ENCODE measurements around the gene LZTFL1.

Gene LZTFL1

DNA sequence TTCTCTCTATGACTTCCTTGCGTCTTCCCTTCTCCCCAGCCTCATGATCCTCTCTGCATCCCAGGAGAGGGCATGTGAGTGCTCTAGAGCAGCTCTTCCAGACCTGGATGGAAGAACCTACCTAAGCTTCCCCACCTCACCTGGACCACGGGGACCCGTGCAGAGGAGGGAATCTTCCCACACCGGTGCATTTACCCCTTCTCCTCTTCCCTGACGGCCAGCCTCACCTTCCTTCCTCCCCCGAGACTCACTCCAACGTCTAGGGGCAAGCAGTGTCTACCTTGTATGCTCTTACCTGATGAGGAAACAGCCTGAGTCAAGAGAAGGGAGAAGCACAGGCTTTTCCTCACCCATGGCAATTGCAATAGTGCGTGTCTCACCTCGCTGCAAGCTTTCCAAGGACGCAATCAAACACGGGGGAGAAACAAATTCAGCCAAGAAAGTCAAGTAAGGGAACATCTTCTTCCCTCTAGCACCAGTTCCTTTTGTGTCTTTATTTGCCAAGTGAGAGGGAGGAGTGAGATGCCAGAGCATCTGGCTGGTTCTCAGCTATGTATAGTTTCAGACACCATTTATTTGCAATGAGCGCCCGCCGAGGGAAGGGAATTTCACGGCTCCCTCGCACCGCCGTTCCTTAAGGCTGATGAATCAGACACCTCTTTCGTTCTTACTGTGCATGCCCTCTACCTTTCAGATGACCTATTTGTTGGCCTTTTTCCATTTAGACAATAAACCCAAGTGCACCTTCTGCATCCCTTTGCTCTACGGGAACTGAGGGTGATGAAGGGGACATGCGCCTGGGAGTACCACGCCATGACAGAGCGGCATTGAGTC, 42.7 kb upstream of the LZTFL1 start:
- TF ChIP-seq, protein P1, sequence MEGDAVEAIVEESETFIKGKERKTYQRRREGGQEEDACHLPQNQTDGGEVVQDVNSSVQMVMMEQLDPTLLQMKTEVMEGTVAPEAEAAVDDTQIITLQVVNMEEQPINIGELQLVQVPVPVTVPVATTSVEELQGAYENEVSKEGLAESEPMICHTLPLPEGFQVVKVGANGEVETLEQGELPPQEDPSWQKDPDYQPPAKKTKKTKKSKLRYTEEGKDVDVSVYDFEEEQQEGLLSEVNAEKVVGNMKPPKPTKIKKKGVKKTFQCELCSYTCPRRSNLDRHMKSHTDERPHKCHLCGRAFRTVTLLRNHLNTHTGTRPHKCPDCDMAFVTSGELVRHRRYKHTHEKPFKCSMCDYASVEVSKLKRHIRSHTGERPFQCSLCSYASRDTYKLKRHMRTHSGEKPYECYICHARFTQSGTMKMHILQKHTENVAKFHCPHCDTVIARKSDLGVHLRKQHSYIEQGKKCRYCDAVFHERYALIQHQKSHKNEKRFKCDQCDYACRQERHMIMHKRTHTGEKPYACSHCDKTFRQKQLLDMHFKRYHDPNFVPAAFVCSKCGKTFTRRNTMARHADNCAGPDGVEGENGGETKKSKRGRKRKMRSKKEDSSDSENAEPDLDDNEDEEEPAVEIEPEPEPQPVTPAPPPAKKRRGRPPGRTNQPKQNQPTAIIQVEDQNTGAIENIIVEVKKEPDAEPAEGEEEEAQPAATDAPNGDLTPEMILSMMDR (IDR thresholded peaks at IDR 0.05; ENCODE audit: low read depth, low read length, missing control alignments): no peak
- no peak overlapping the region for H3K4me3 ChIP-seq (ENCODE audit: low read depth, low read length)
- in situ Hi-C loops (cut with HindIII; ENCODE audit: low sequenced_read_pairs): no loop called here
- no peak for DNase-seq (ENCODE audit: low read depth)

DNA sequence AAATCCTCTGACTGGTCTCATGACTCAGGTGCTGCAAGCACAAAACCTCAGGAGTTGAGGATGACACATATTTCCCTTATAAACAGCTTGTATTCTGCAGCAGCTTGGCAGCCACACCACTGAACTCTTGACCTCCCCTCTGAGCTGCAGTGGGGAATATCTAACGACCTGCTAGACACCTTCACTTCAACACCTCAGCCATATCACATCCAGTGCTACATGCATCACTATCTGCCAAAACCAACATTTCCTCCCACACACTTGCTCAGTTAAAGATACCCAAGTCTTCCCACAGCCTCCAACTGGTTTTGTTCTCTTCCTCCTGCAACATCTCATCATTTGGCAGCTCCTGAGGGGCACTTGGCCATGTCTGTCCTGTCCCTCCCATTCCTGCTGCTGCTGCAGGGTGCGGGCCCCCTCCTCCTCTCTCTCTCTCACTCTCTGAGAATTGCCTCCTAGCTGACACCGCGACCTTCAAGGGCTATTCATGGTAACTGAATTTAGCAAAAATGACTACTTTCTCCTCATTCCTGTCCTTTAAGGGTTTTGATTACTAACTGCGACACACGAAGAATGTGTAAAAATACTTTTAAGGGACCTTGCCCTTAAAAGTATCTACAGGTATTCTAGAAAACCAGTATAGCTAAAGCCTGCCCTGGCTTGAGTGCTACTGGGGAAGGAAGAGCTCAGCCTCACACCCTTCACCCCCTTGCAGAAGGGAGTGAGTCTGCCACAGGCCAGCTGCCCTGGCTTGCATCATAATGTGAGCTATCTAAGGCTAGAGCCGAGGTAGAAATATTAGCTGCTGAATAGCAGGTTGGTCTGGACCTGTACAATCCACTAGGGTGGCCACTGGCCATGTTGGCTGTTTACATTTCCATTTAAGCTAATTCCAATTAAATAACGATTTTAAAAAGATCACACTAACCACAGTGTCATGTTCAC, 39.4 kb upstream of the LZTFL1 start:
- TF ChIP-seq, protein P1 (IDR thresholded peaks at IDR 0.05; ENCODE audit: low read depth, low read length, missing control alignments): no peak
- no peak for DNase-seq (ENCODE audit: low read depth)
- in situ Hi-C loops (cut with HindIII; ENCODE audit: low sequenced_read_pairs): no loop called here
- H3K4me3 ChIP-seq (ENCODE audit: low read depth, low read length): no peak overlapping the region

DNA sequence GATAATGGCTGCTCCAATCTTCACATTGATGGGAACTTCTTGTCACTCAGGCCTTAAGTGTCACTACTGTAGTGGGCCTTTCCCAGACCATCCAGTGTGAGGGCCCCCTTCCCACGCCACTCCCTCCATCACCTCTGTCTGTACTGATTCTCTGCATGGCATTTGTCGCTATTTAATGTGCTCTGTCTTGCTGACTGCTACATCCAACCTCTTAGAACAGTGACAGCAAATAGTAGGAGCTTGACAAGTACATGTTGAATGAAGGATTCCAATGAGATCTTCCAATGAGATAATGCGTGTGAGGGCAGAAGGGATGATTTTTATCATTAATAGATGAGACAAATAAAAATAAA, 38.8 kb upstream of the LZTFL1 start:
- in situ Hi-C loops (cut with HindIII; ENCODE audit: low sequenced_read_pairs): no loop called here
- TF ChIP-seq, protein P1 (IDR thresholded peaks at IDR 0.05; ENCODE audit: low read depth, low read length, missing control alignments): no peak

DNA sequence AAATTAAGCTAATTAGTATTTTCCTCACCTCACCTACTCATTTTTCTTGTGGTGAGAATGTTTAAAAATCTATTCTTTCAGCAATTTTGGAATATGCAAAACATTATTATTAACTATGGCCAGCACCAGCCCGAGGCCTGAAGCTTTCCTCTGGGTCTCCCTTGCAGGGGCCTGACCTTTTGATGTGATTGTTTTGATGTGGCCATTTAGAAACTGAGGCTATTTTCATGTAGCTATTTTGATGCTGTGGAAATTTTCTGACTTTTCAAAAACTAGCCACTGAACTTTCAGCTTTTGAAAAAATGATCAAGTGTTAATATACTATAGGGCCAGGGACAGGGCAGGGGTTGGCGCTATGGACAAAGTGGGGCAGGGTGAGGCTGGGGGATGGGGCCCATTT, 36.2 kb upstream of the LZTFL1 start:
- in situ Hi-C loops (cut with HindIII; ENCODE audit: low sequenced_read_pairs): no loop called here
- no peak for DNase-seq (ENCODE audit: low read depth)
- TF ChIP-seq, protein P1 (IDR thresholded peaks at IDR 0.05; ENCODE audit: low read depth, low read length, missing control alignments): no peak
- H3K4me3 ChIP-seq (ENCODE audit: low read depth, low read length): no peak overlapping the region

More for the DNA sequence above, 38.8 kb upstream of the LZTFL1 start:
- no peak overlapping the region for H3K4me3 ChIP-seq (ENCODE audit: low read depth, low read length)
- DNase-seq (ENCODE audit: low read depth): no peak

DNA sequence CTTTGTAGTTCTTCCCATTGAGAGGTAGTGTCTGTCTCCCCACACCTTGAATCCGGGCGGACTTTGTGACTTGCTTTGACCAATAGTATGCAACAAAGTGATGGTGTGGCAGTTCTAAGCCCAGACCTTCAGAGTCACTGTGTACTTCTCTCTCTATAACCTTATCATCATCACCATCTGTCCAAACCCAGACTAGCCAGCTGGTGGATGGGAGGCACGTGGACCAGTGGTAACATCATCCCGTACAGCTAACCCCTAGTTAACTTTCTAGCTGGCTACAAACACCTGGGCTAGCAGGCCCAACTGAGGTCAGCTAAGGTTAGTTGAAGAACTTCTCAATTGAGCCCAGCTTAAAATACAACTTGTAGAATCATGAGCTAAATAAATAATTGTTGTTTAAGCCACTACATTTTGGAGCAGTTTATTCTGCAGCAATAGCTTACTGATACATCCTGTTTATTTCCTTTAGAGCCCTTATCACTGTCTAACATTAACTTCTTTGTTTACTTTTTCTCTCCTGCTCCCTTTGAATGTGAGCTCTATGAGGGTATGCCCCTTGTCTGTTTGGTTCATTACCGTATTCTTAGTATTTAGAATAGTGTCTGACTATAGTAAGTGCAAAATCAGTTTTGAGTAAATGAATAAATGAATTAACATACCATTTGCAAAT, 32.9 kb upstream of the LZTFL1 start:
- TF ChIP-seq, protein P1 (IDR thresholded peaks at IDR 0.05; ENCODE audit: low read depth, low read length, missing control alignments): no peak
- in situ Hi-C loops (cut with HindIII; ENCODE audit: low sequenced_read_pairs): no loop called here
- no peak overlapping the region for H3K4me3 ChIP-seq (ENCODE audit: low read depth, low read length)
- no peak for DNase-seq (ENCODE audit: low read depth)

DNA sequence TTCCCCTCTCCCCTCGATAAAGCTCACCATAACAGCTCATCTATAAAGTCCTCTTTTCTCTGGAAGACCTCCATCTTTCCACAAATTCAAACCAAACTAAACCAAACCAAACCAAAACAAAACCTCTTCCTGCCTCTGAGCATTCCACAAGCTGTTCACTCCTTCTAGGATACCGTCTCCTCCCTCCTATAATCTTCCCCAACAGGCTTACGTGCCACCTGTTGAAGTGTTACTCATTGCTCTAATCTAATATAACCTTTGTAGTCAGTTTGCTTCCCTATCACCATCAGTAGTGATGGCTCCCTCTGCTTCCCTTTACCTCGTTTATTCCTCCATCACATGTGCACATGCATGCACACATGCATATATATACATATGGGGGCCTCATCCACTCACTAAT, 31.7 kb upstream of the LZTFL1 start:
- no peak overlapping the region for H3K4me3 ChIP-seq (ENCODE audit: low read depth, low read length)
- TF ChIP-seq, protein P1 (IDR thresholded peaks at IDR 0.05; ENCODE audit: low read depth, low read length, missing control alignments): no peak
- in situ Hi-C loops (cut with HindIII; ENCODE audit: low sequenced_read_pairs): no loop called here
- DNase-seq (ENCODE audit: low read depth): no peak

Data from astrocyte of the cerebellum (primary cell).